Astrocyte of the spinal cord (primary cell): ENCODE measurements around the gene PCNX3.

Source experiments
- DNase-seq: peaks from one replicate; pipeline ENCODE4 v3.0.0; 2011; ENCODE audit warnings: low read depth, low spot score
- H3K4me3 ChIP-seq: 2 replicates; pipeline ENCODE4 v1.5.1; 2011; ENCODE audit warnings: low read depth, mild to moderate bottlenecking, low read length, moderate library complexity
- in situ Hi-C: cut with HindIII; loops from 2 replicates; pipeline ENCODE4 v1.10.0; 2017; ENCODE audit warnings: low sequenced_read_pairs
- TF ChIP-seq, protein P1 (sequence below): IDR thresholded peaks from 2 replicates; pipeline ENCODE4 v1.5.1; 2012; ENCODE audit warnings: low read depth, mild to moderate bottlenecking, low read length, inconsistent platforms

PCNX3 gene

DNA sequence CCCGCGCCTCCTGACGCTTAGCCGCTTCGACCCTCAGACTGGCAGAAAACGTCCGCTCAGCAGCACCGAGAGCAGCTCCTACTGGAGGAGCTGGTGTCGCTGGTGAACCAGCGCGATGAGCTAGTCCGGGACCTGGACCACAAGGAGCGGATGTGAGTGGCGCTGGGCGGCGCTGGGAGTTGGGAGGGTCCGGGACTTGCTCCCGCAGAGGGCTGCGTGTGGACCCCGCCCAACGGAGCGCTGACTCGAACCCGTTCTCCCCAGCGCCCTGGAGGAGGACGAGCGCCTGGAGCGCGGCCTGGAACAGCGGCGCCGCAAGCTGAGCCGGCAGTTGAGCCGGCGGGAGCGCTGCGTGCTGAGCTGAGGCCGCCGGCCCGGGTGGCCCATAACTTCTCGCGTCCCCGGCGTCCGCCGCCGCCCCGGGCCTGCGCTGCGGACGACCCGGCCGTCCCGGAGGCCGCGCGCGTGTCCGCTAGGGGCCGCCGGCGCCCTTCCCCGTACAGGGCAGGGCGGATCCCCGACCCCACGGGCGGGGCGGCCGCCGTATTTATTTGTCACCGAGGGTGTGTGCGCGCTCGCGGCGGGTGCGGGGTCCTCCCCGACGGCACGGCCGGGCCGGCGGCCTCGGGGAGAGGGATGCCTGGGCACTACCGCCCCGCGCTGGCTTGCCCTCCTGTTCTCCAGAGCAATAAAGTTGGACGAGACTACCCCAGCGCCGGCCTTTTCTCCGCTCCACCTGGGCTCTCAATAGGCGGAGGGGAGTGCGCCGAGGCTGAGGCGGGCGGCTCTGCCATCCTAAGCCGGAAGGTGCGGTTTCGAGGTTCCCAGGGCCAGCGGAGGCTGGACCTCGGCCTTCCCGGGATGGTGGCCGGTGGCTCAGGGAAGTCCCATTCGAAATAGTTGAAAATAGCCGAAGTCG is 23.4 kb upstream of the PCNX3 start:
- peak; percentile 83 for DNase-seq
- H3K4me3 ChIP-seq: peak overlapping the region; percentile 22
- in situ Hi-C loops: no loop called here
- TF ChIP-seq, protein P1, sequence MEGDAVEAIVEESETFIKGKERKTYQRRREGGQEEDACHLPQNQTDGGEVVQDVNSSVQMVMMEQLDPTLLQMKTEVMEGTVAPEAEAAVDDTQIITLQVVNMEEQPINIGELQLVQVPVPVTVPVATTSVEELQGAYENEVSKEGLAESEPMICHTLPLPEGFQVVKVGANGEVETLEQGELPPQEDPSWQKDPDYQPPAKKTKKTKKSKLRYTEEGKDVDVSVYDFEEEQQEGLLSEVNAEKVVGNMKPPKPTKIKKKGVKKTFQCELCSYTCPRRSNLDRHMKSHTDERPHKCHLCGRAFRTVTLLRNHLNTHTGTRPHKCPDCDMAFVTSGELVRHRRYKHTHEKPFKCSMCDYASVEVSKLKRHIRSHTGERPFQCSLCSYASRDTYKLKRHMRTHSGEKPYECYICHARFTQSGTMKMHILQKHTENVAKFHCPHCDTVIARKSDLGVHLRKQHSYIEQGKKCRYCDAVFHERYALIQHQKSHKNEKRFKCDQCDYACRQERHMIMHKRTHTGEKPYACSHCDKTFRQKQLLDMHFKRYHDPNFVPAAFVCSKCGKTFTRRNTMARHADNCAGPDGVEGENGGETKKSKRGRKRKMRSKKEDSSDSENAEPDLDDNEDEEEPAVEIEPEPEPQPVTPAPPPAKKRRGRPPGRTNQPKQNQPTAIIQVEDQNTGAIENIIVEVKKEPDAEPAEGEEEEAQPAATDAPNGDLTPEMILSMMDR: peak; percentile 18

DNA sequence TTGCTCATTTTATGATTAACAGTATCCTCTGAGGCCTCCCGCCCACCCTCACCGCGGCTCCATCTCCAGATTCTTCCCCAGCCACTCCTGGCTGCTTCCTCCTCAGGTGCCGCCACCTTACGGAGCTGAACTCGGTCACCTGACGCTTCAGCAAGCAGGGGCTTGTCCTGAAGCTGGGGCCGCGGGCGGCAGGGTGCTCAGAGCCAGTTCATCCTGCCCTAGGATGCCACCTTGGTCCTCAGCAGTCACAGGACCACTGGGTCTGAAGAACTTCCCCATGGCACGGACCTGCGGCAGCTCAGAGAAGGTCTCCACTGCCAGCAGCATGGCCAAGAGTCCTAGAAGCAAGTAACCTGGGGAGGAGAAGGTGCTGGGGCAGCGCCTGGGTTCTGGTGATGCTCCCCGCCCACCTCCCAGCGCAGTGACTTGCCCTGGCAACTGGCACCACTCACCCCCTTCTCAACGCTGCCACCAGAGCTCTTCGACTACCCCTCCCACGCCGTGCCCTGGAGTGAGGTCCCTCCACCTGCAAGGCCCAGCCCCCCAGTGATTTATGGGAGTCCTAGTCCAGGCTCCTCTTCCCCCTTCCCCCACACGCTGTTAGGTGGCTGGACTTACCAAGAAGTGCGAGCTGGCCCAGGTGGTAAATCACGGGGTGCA is 22.6 kb upstream of the PCNX3 start:
- in situ Hi-C loops: no loop called here
- TF ChIP-seq, protein P1: no peak
- no peak overlapping the region for H3K4me3 ChIP-seq
- DNase-seq: no peak

DNA sequence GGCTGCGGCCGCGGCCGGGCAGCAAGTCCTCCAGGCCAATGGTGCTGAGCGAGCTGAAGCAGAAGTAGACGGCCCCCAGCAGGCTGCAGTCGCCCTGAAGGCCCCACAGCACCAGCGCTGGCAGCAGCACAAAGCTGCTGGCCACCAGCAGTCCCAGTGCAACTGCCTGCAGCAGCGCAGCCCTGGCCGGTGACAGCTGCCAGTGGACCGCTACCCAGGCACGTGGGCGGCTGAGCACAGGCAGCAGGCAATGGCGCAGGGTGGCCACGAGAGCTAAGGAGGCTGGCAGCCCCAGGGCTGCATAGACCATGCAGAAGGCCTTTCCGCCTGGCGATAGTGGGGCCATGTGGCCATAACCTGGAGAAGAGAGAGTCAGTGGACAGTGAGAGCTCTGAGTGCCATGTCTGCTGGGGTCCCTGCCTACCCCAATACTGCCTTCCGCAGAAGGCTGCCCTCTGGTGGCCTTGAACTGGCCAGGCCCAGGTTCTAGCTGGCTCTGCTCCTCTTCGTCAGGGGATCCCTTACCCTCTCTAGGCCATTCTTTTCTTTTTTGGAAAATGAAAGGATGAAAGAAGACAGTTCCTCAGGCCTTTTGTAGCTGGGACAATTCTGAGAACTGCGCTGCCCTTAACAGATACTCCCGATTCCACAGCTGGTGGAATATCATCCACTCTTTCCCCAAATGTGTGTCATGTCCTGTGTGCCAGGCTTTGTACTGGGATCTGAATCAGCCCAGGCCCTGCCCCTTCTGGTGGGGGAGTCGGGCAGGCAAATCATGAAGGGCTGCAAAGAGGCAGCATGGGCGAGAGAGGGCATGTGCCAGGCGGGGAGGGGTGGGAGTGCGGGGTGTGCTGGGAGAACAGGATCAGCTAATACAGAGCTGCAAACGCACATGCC is 21.8 kb upstream of the PCNX3 start:
- no peak for DNase-seq
- TF ChIP-seq, protein P1: peak; percentile 79
- in situ Hi-C loops: no loop called here
- H3K4me3 ChIP-seq: no peak overlapping the region

DNA sequence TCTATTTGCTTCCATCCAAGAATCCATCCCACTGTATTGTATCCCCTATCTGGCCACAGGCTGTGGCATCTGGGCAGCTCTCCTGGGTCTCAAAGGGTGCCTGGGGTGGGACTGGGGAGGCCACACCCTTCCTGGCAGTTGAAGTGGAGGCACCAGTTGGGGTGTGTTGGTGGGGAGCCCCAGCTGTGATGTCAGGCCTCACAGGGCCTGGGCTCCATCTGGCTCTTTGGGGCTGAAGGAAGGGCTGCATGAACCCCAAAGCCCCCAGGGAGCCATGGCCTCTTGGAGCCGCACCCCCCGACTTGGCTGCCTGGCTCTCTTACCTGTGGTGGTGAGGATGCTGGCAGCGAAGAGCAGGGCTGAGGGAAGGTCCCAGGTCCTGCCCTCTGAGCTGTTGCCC is 20.4 kb upstream of the PCNX3 start:
- in situ Hi-C loops: no loop called here
- TF ChIP-seq, protein P1: no peak
- no peak overlapping the region for H3K4me3 ChIP-seq
- DNase-seq: no peak

DNA sequence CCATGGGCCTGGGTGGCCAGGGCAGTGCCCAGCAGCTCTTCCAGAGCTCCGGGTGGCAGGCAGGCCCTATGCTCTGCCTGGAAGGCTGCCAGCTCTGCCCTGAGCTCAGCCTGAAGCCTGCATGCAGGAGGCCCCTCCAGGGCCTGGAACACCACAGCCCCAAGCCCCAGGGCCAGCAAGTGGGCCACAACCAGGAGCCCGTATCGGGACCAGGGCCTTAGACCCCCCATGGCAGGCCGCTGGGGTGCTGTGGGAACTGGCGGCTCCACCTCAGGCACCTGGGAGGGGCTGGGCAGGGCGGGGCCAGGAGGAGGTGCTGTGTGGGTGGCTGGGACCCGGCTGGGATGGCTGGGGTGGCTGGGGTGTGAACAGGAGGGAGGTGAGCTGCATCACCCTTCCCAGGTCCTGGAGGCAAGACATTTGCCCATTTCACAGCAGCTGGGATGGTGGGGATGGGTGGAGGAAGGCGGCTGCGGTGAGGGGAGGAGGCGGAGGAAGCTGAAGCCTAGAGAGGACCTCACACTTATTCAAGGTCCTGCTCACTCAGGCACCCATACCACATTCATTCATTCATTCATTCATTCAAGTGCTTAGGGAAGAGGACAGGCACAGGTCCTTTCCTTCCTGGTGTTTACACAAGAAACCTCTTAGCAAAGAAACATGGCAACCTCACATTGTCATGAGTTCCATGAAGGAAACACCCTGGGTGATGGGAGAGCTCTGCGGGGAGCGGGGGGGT is 19.9 kb upstream of the PCNX3 start, which contains the start of gene KCNK7:
Gene KCNK7 (minus strand): TSS at position 258 of the 739 bp plus-strand sequence. CDS start 28 bp downstream, at position 230.
- TF ChIP-seq, protein P1: no peak
- H3K4me3 ChIP-seq: no peak within 1 kb of the TSS
- no peak for DNase-seq
- in situ Hi-C loops: no loop called here
